WTC11 (cell line): ENCODE results near the gene ENKUR.

Experiments
- NR2C2 ChIP-seq: sonication (generic); formaldehyde crosslinking; IDR thresholded peaks from 2 replicates; pipeline ENCODE4 v1.8.0; 2022; ENCODE audit warnings: mild to moderate bottlenecking, missing genetic modification reagents
- SP1 ChIP-seq: sonication (generic); formaldehyde crosslinking; conservative IDR thresholded peaks from 2 replicates; pipeline ENCODE4 v1.8.1; 2022; ENCODE audit warnings: missing genetic modification reagents
- TF ChIP-seq, protein P1 (sequence below): sonication (generic); formaldehyde crosslinking; IDR thresholded peaks from 2 replicates; pipeline ENCODE4 v1.8.0; 2022; ENCODE audit warnings: mild to moderate bottlenecking, missing genetic modification reagents
- TF ChIP-seq, protein P2 (sequence below): sonication (generic); formaldehyde crosslinking; IDR thresholded peaks from 2 replicates; pipeline ENCODE4 v1.8.1; 2023; ENCODE audit warnings: mild to moderate bottlenecking, missing genetic modification reagents, moderate library complexity

DNA sequence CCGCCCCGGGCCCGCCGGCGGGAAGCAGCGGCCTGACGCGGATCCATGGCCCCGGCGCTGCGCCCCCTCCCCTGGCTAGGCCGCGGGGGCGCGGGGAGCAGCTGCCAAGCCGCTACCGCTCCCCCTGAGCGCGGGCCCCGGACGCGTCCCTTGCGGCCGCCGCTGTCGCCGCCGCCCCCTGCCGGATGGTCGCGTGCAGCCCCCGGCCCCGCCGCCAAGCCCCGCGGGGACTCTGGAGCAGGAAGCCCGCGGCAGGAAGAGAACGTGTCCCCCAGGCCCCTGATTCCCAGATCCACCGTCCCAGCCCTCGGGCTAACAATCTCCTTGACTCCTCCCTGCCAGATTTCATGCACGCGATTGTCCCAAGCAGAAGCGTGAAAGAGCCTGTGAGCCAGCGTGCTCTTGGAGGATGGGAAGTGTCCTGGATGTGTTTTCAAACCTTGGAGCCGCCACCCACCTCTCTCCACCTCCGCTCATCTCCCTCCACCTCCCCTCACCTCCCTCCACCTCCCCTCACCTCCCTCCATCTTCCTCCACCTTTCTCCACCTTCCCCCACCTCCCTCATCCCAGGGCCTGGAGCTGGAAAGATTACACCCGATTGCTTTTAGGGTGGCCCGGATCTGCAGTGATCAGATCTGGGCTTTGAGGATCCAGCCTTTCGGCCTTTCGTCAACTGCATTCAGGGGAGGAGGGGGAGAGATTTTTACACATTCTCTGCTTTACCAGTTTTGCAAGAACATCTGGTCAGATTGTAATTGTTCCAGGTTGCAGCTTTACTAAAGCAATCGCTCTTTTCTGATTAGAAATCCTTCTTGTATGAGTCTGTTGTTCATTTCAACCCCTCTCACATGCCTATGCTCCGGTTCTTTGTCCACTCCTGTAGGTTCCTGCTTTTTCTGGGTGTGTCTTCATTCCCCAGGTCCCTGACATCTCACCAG, 63.0 kb downstream of the ENKUR start:
- TF ChIP-seq NR2C2 (CRISPR knock-in tag) (no peak), SP1 (no peak; the same call in 1 of the 2 replicates)
- TF ChIP-seq, protein P1, sequence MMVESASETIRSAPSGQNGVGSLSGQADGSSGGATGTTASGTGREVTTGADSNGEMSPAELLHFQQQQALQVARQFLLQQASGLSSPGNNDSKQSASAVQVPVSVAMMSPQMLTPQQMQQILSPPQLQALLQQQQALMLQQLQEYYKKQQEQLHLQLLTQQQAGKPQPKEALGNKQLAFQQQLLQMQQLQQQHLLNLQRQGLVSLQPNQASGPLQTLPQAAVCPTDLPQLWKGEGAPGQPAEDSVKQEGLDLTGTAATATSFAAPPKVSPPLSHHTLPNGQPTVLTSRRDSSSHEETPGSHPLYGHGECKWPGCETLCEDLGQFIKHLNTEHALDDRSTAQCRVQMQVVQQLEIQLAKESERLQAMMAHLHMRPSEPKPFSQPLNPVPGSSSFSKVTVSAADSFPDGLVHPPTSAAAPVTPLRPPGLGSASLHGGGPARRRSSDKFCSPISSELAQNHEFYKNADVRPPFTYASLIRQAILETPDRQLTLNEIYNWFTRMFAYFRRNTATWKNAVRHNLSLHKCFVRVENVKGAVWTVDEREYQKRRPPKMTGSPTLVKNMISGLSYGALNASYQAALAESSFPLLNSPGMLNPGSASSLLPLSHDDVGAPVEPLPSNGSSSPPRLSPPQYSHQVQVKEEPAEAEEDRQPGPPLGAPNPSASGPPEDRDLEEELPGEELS: 0 out of 2 replicates have a peak, but pooled peaks have one; percentile 25
- TF ChIP-seq, protein P2, sequence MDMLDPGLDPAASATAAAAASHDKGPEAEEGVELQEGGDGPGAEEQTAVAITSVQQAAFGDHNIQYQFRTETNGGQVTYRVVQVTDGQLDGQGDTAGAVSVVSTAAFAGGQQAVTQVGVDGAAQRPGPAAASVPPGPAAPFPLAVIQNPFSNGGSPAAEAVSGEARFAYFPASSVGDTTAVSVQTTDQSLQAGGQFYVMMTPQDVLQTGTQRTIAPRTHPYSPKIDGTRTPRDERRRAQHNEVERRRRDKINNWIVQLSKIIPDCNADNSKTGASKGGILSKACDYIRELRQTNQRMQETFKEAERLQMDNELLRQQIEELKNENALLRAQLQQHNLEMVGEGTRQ (CRISPR knock-in tag): no peak
